Testis (tissue), 2 donors: ENCODE data around the gene PMS2.

Experiments
- CTCF ChIP-seq, 3 experiments: fragments of 450-650 bp in 2 of 3; fragments of 200-600 bp in 1 of 3; sonication (generic) in 1 of 3; IDR thresholded peaks; one replicate each; pipeline ENCODE4 v1.5.1; 2016 to 2019; ENCODE audit warnings: antibody characterized with exemption in 3 of 3, mild to moderate bottlenecking in 2 of 3, moderate library complexity in 1 of 3
- POLR2A ChIP-seq: fragments of 450-650 bp; IDR thresholded peaks from one replicate; pipeline ENCODE4 v1.6.1; 2017; ENCODE audit warnings: antibody characterized with exemption, mild to moderate bottlenecking, moderate library complexity

DNA sequence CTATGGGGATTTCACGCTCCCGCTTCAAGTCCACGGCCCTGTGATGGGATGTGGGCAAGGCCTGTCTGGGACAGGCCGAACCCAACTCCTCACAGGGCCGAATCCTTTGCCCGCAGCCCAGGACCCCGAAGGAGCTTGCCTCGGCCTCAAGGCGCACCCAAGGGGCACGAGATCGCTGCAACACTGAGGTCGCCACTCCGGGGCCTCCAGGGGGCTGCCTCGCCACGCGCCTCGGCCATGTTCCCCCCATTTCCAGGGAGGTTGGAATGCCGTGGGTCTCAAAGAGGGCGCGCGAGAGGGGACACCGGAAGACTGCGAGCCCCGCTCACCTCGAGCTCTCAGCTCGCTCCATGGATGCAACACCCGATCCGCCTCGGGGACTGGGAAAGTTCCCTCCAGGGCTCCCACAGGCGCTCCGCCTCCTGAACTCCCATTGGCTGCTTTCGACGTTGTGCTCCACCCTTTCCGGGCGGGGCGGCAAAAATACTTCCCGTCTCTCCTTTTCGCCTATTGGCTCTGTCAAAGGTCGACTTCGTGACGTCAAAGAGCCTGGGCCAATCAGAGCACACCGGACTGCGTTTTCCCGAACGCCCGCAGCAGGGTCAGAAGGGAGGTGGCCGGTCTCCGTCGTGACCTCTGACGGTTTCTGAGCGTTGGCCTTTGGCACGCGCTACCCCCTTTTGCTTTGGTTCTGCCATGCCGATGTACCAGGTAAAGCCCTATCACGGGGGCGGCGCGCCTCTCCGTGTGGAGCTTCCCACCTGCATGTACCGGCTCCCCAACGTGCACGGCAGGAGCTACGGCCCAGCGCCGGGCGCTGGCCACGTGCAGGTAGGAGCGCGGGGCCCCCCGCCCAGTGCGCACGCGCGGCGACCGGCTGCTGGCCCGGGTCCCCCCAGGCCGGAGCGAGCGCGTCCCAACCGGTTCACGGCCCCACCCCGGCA is at the start of gene PMS2, which contains the start of gene AIMP2:
- TF ChIP-seq CTCF (IDR thresholded peaks at IDR 0.05) (peak in 1 of 3 experiments; percentile 34), POLR2A (peak; percentile 14)
